ENCODE results near the gene ANXA6. TPM values are rescaled to one million over a fixed set of nuclear protein-coding genes. Genes with fewer than 3 reads are reported as not detected.

The ANXA6 gene
- total RNA-seq, 1 donor from 2014 or later = 224 TPM

DNA sequence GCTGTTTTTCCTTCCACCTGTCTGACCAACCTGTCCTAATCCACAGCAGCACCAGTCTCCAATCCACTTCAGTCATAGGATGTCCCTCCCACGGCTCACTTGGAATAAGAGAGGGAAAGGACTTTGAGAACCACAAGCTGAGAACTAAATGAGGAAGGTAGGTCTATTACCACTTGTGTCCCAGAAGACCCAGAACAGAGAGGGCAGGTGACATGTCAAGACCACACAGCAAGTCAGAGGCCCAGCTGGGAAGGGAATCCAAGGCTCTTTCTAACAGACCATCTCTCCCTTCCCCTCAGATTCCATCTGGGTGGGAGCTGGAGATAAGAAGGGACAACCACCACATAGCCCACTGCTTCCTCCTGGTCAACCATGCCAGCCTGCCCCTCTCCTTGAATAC lies 14.6 kb downstream of the ANXA6 start:
- peaks cover 5% of the 10 kb centered on the region for H3K27me3 Mint-ChIP-seq (ENCODE audit: unreplicated experiment)
- no peak overlapping the region for H3K27ac Mint-ChIP-seq (ENCODE audit: unreplicated experiment)
- peaks cover 22% of the 10 kb centered on the region for H3K4me1 Mint-ChIP-seq (ENCODE audit: unreplicated experiment)
- DNase-seq (ENCODE audit: low spot score) = no peak
- H3K9me3 Mint-ChIP-seq (ENCODE audit: unreplicated experiment) = no peaks in the 10 kb centered on the region
- H3K4me3 Mint-ChIP-seq (ENCODE audit: unreplicated experiment) = no peak overlapping the region
- TF ChIP-seq, protein P1, sequence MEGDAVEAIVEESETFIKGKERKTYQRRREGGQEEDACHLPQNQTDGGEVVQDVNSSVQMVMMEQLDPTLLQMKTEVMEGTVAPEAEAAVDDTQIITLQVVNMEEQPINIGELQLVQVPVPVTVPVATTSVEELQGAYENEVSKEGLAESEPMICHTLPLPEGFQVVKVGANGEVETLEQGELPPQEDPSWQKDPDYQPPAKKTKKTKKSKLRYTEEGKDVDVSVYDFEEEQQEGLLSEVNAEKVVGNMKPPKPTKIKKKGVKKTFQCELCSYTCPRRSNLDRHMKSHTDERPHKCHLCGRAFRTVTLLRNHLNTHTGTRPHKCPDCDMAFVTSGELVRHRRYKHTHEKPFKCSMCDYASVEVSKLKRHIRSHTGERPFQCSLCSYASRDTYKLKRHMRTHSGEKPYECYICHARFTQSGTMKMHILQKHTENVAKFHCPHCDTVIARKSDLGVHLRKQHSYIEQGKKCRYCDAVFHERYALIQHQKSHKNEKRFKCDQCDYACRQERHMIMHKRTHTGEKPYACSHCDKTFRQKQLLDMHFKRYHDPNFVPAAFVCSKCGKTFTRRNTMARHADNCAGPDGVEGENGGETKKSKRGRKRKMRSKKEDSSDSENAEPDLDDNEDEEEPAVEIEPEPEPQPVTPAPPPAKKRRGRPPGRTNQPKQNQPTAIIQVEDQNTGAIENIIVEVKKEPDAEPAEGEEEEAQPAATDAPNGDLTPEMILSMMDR (IDR thresholded peaks at IDR 0.05; ENCODE audit: unreplicated experiment) = no peak
- H3K36me3 Mint-ChIP-seq (ENCODE audit: low read depth, unreplicated experiment) = peaks cover 43% of the 10 kb centered on the region

DNA sequence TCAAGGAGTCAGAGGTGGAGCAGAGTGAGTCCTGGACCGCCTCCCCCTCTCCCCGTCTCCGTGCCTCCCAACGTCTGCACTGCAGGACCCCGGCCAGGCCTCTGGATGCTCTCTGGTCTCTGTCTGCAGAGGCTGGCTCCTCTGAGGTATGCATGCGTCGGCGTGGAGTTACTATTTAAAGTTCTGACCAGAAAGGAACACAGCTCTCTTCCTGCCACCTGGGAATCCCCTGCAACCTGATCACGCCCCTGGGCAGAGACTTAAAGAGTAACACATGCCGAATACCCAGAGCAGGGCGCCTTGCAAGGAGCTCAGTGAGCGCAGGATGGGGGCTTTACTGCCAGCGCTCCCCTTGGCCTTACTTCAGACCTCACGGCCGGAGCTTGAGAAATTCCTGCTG lies 16.0 kb downstream of the ANXA6 start:
- H3K4me3 Mint-ChIP-seq (ENCODE audit: unreplicated experiment) = no peak overlapping the region
- TF ChIP-seq, protein P1 (IDR thresholded peaks at IDR 0.05; ENCODE audit: unreplicated experiment) = no peak
- no peak overlapping the region for H3K27ac Mint-ChIP-seq (ENCODE audit: unreplicated experiment)
- DNase-seq (ENCODE audit: low spot score) = no peak
- H3K27me3 Mint-ChIP-seq (ENCODE audit: unreplicated experiment) = peaks cover 9% of the 10 kb centered on the region
- peaks cover 22% of the 10 kb centered on the region for H3K4me1 Mint-ChIP-seq (ENCODE audit: unreplicated experiment)
- H3K36me3 Mint-ChIP-seq (ENCODE audit: low read depth, unreplicated experiment) = peaks cover 47% of the 10 kb centered on the region
- H3K9me3 Mint-ChIP-seq (ENCODE audit: unreplicated experiment) = no peaks in the 10 kb centered on the region

DNA sequence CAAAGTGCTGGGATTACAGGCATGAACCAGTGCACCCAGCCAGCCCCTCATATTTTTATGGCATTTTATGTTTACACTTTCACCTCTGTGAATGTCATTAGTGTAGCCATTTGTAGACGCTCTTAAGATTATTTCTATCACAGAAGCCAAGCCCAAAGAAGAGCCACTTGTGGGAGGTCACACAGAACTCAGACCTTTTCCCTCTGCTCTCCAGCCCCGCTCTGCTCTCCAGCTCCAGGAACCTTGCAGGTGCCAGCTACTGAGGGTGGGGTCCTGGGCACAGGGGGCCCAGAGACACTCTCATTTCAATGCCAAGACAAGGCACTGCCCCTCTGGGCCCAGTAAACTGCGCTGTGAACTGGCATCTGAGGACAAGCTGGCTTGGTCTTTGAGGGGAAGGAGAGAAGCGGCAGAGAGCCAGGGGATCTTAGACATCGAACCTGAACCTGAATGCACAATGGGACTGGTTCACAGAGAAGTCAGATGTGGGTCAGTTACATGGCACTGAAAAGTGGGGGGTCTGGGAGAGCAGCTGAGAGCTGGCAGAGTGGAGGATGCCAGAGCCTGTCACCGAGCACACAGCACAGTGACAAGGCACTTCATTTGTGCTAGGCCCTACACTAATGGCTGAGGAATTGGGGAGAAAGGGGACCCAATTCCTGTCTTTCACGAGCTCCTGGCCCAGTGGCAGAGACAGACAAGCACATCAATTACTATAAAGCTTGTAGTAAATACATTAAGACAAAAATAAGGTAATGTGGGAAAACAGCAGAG lies 16.7 kb downstream of the ANXA6 start:
- H3K27ac Mint-ChIP-seq (ENCODE audit: unreplicated experiment) = no peak overlapping the region
- peaks cover 52% of the 10 kb centered on the region for H3K36me3 Mint-ChIP-seq (ENCODE audit: low read depth, unreplicated experiment)
- peaks cover 9% of the 10 kb centered on the region for H3K27me3 Mint-ChIP-seq (ENCODE audit: unreplicated experiment)
- TF ChIP-seq, protein P1 (IDR thresholded peaks at IDR 0.05; ENCODE audit: unreplicated experiment) = no peak
- DNase-seq (ENCODE audit: low spot score) = no peak
- H3K4me3 Mint-ChIP-seq (ENCODE audit: unreplicated experiment) = no peak overlapping the region
- H3K4me1 Mint-ChIP-seq (ENCODE audit: unreplicated experiment) = peaks cover 19% of the 10 kb centered on the region
- no peaks in the 10 kb centered on the region for H3K9me3 Mint-ChIP-seq (ENCODE audit: unreplicated experiment)

DNA sequence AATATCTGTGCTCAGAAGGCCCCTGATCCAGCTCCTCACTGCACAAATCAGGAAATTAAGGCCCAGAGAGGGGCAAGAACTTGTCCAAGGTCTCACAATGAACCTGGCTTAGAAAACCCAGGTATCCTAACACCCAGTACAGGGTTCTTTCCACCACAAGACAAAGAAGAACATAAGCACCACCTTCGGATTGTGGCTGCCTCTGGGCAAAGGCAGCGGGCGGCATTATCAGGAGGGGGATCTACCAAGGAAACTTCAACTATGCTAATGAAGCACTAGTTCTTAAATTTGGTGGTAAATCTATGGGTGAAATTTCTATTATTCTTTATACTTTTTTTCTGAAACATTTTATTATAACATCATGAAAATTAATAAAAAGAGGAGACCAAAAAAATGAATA lies 17.9 kb downstream of the ANXA6 start:
- TF ChIP-seq, protein P1 (IDR thresholded peaks at IDR 0.05; ENCODE audit: unreplicated experiment) = no peak

DNA sequence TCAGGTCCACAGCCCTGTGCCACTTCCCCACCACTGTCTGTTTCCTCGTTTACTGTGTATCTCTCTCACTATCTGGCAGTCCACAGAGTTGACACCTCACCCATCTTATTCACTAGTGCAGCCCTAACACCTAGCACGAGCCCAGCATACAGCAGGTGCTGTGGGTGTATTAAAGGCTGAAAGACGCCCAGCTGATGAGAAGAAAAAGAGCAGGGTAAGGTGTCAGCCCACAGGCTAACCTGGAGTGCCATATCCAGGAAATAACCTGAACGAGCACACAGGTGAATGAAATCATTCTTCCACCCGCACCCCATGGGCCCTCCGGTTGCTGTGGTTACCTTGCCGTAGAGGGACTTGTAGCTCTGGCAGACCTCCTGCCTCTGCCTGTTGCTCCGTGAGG lies 18.6 kb downstream of the ANXA6 start:
- Mint-ChIP-seq H3K27ac (ENCODE audit: unreplicated experiment) (no peak overlapping the region), H3K4me1 (ENCODE audit: unreplicated experiment) (peaks cover 14% of the 10 kb centered on the region), H3K27me3 (ENCODE audit: unreplicated experiment) (peaks cover 9% of the 10 kb centered on the region), H3K36me3 (ENCODE audit: low read depth, unreplicated experiment) (peaks cover 46% of the 10 kb centered on the region), H3K9me3 (ENCODE audit: unreplicated experiment) (no peaks in the 10 kb centered on the region), H3K4me3 (ENCODE audit: unreplicated experiment) (peak overlapping the region; percentile 33)
- DNase-seq (ENCODE audit: low spot score) = no peak
- TF ChIP-seq, protein P1 (IDR thresholded peaks at IDR 0.05; ENCODE audit: unreplicated experiment) = no peak

More for the DNA sequence above, 17.9 kb downstream of the ANXA6 start:
- peaks cover 52% of the 10 kb centered on the region for H3K36me3 Mint-ChIP-seq (ENCODE audit: low read depth, unreplicated experiment)
- no peak overlapping the region for H3K4me3 Mint-ChIP-seq (ENCODE audit: unreplicated experiment)
- no peak overlapping the region for H3K27ac Mint-ChIP-seq (ENCODE audit: unreplicated experiment)
- DNase-seq (ENCODE audit: low spot score) = no peak
- H3K4me1 Mint-ChIP-seq (ENCODE audit: unreplicated experiment) = peaks cover 14% of the 10 kb centered on the region
- H3K9me3 Mint-ChIP-seq (ENCODE audit: unreplicated experiment) = no peaks in the 10 kb centered on the region
- peaks cover 9% of the 10 kb centered on the region for H3K27me3 Mint-ChIP-seq (ENCODE audit: unreplicated experiment)

Data from endothelial cell (in vitro differentiated cells).